B cell (primary cell): ENCODE measurements around the gene MEGF8. TPM values are rescaled to one million over a fixed set of nuclear protein-coding genes. Genes with fewer than 3 reads are reported as not detected.

Experiments
- ATAC-seq: fragments of 200-7000 bp; cut with Tn5 transposase; one replicate; pipeline ENCODE4 v1.10.0; 2021; ENCODE audit warnings: low read depth, mild to moderate bottlenecking, moderate number of reproducible peaks, moderate library complexity
- CTCF ChIA-PET: fragments of 350-600 bp; sonication (Branson Sonifier 250); formaldehyde crosslinking; loops from one replicate; lab custom pipeline; 2021; ENCODE audit warnings: antibody characterized with exemption, inconsistent platforms; lab: Charles Lee
- POLR2A ChIA-PET: fragments of 350-600 bp; sonication (Branson Sonifier 250); formaldehyde crosslinking; loops from one replicate; lab custom pipeline; 2021; ENCODE audit warnings: antibody characterized with exemption; lab: Charles Lee
- DNase-seq: peaks from one replicate; pipeline ENCODE4 v3.0.0; 2013
- H2AFZ ChIP-seq: 2 replicates; pipeline ENCODE4 v1.6.1; 2012; ENCODE audit warnings: mild to moderate bottlenecking, low read depth, low read length; ENCODE audit not compliant: insufficient read depth, poor library complexity, severe bottlenecking
- H3K27ac ChIP-seq, 2 donors: 1 replicate in 1 of 2; 2 replicates in 1 of 2; pipeline ENCODE4 v1.5.1; 2012 to 2013; ENCODE audit warnings: low read length in 2 of 2, mild to moderate bottlenecking in 2 of 2, moderate library complexity in 1 of 2
- H3K27me3 ChIP-seq, 4 experiments: fragments of 200-600 bp in 1 of 4; sonication (generic) in 1 of 4; replicated peaks in 1 of 4; 1 replicate in 2 of 4; 2 replicates in 2 of 4; pipeline versions ENCODE4 v1.6.1 to v1.7.0; 2013 to 2016; ENCODE audit warnings: low read length in 3 of 4, mild to moderate bottlenecking in 2 of 4, mixed read lengths in 1 of 4, moderate library complexity in 1 of 4; ENCODE audit not compliant: insufficient read depth in 4 of 4, control insufficient read depth in 3 of 4; ENCODE audit errors: control extremely low read depth in 1 of 4
- H3K36me3 ChIP-seq, 2 experiments: replicated peaks in 1 of 2; 1 replicate in 1 of 2; 2 replicates in 1 of 2; pipeline versions ENCODE4 v1.6.1 to v1.7.1; 2013; ENCODE audit warnings: low read length in 1 of 2; ENCODE audit not compliant: insufficient read depth in 2 of 2, control insufficient read depth in 1 of 2; ENCODE audit errors: control extremely low read depth in 1 of 2, extremely low read depth in 1 of 2
- H3K4me1 ChIP-seq, 2 donors: fragments of 200-600 bp in 1 of 2; sonication (generic) in 1 of 2; 1 replicate in 1 of 2; 2 replicates in 1 of 2; pipeline versions ENCODE4 v1.5.1 to v1.6.1; 2013 to 2017; ENCODE audit warnings: low read length in 2 of 2; ENCODE audit not compliant: control insufficient read depth in 2 of 2, insufficient read depth in 2 of 2
- H3K4me2 ChIP-seq: replicated peaks from 2 replicates; pipeline ENCODE3; 2012; ENCODE audit warnings: mild to moderate bottlenecking, low read depth, low read length; ENCODE audit not compliant: poor library complexity, severe bottlenecking
- H3K4me3 ChIP-seq, 5 experiments: fragments of 200-600 bp in 1 of 5; sonication (generic) in 1 of 5; 1 replicate in 3 of 5; 2 replicates in 2 of 5; pipeline versions ENCODE4 v1.5.1 to v1.7.0; 2011 to 2016; ENCODE audit warnings: low read length in 4 of 5, mild to moderate bottlenecking in 4 of 5, low read depth in 2 of 5, control low read depth in 1 of 5, moderate library complexity in 1 of 5; ENCODE audit not compliant: insufficient read depth in 1 of 5; ENCODE audit errors: control extremely low read depth in 1 of 5, extremely low read depth in 1 of 5
- H3K79me2 ChIP-seq: fragments of 200-600 bp; sonication (generic); one replicate; pipeline ENCODE4 v1.6.0; 2016; ENCODE audit warnings: low read length; ENCODE audit not compliant: control insufficient read depth, insufficient read depth
- H3K9ac ChIP-seq: fragments of 200-600 bp; sonication (generic); 2 replicates; pipeline ENCODE4 v1.6.1; 2017; ENCODE audit warnings: mild to moderate bottlenecking, low read length, moderate library complexity
- H3K9me3 ChIP-seq, 3 donors: one replicate each; pipeline versions ENCODE4 v1.6.1 to v1.7.1; 2013; ENCODE audit warnings: low read length in 2 of 3; ENCODE audit not compliant: control insufficient read depth in 2 of 3, insufficient read depth in 1 of 3; ENCODE audit errors: control extremely low read depth in 1 of 3
- H4K20me1 ChIP-seq: 2 replicates; pipeline ENCODE4 v1.6.0; 2012; ENCODE audit warnings: mild to moderate bottlenecking, low read length; ENCODE audit not compliant: insufficient read depth, control insufficient read depth, poor library complexity, severe bottlenecking
- H3K27ac Mint-ChIP-seq: one replicate; pipeline ENCODE4 v1.8.0; 2021; ENCODE audit warnings: mixed read lengths
- H3K27me3 Mint-ChIP-seq: one replicate; pipeline ENCODE4 v1.8.0; 2021; ENCODE audit warnings: mixed read lengths
- H3K4me1 Mint-ChIP-seq: one replicate; pipeline ENCODE4 v1.8.0; 2021; ENCODE audit warnings: mixed read lengths
- H3K4me3 Mint-ChIP-seq: one replicate; pipeline ENCODE4 v1.8.0; 2021; ENCODE audit warnings: mixed read lengths
- H3K9me3 Mint-ChIP-seq: one replicate; pipeline ENCODE4 v1.8.0; 2022; ENCODE audit warnings: mixed read lengths; ENCODE audit not compliant: insufficient read depth
- EZH2 ChIP-seq: IDR thresholded peaks from 2 replicates; pipeline ENCODE4 v1.6.1; 2012; ENCODE audit warnings: borderline replicate concordance, low read depth, mild to moderate bottlenecking, moderate library complexity, low read length; ENCODE audit not compliant: insufficient read depth, poor library complexity, severe bottlenecking
- WGBS: methylation state at CpG from one replicate; pipeline ENCODE4 v1.1.5; 2013; ENCODE audit warnings: missing lambda C conversion rate; ENCODE audit not compliant: insufficient coverage; 5-methylcytosine and 5-hydroxymethylcytosine counted together
- intact Hi-C: fragments of 100-400 bp; cut with micrococcal nuclease; formaldehyde crosslinking; loops from one replicate; pipeline ENCODE4 v1.10.0; 2022
- polyA plus RNA-seq: library from polyadenylated mRNA; depleted of rRNA; stranded (reverse); fragments of >200 nt; gene quantifications from 2 replicates; pipeline ENCODE4 v1.2.3, GENCODE V29; 2012
- total RNA-seq, 2 donors: library from RNA; stranded (reverse); fragments of 120-200 nt in 1 of 2; gene quantifications; 1 replicate in 1 of 2; 2 replicates in 1 of 2; pipeline versions ENCODE4 v1.2.3 to v1.2.4, GENCODE V29; 2013 to 2022
- TF ChIP-seq, protein P1 (sequence below): fragments of 200-600 bp; IDR thresholded peaks from one replicate; pipeline ENCODE4 v1.8.0; 2022; ENCODE audit warnings: antibody characterized with exemption, mild to moderate bottlenecking

Gene MEGF8
- total and polyA plus RNA-seq, 2 donors (not counting 1 experiment from before 2014, with no cell fraction given) = 8.2 to 26.5 TPM

DNA sequence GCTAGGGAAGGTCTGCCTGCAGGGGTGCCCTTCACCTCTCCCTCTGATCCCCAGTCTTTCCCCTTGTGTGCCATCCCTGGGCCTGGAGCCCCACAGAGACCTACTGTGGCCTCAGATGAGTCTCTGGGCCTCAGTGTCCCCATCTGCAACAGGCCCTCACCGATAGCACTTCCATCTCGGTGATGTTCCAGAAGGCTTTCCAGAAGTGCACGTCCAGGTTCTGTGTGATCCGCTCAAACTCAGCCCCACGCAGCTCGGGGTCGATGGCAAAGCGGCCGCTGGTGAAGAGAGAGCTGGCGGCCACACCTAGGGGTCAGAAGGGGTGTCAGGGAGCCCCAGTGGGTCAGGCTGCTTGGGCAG, 82.4 kb downstream of the MEGF8 start:
- ChIA-PET POLR2A (interaction anchor here (0.5 kb wide), 1 partner anchor 12 kb away, joined by 5 read pairs; no protein-coding TSS in a partner anchor), CTCF (no interaction called here)
- intact Hi-C loops = no loop called here
- Mint-ChIP-seq H3K4me3 (no peak overlapping the region), H3K27me3 (no peaks in the 10 kb centered on the region), H3K4me1 (peaks cover 3% of the 10 kb centered on the region), H3K9me3 (no peaks in the 10 kb centered on the region), H3K27ac (no peak overlapping the region)
- Histone ChIP-seq H2AFZ (no peak overlapping the region), H3K4me1 (no peaks in the 10 kb centered on the region), H3K9me3 (no peaks in the 10 kb centered on the region), H3K4me3 (no peak overlapping the region), H3K4me2 (no peak overlapping the region), H4K20me1 (peaks cover 42% of the 10 kb centered on the region), H3K79me2 (peaks cover 37% of the 10 kb centered on the region), H3K27me3 (no peaks in the 10 kb centered on the region), H3K36me3 (peaks cover 0 to 43% of the 10 kb centered on the region in 2 experiments), H3K9ac (no peak overlapping the region), H3K27ac (no peak overlapping the region)
- ATAC-seq = no peak
- WGBS = 98% methylated on average over 8 of the region's 10 CpGs
- no peak for TF ChIP-seq EZH2
- TF ChIP-seq, protein P1, sequence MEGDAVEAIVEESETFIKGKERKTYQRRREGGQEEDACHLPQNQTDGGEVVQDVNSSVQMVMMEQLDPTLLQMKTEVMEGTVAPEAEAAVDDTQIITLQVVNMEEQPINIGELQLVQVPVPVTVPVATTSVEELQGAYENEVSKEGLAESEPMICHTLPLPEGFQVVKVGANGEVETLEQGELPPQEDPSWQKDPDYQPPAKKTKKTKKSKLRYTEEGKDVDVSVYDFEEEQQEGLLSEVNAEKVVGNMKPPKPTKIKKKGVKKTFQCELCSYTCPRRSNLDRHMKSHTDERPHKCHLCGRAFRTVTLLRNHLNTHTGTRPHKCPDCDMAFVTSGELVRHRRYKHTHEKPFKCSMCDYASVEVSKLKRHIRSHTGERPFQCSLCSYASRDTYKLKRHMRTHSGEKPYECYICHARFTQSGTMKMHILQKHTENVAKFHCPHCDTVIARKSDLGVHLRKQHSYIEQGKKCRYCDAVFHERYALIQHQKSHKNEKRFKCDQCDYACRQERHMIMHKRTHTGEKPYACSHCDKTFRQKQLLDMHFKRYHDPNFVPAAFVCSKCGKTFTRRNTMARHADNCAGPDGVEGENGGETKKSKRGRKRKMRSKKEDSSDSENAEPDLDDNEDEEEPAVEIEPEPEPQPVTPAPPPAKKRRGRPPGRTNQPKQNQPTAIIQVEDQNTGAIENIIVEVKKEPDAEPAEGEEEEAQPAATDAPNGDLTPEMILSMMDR = no peak
- no peak for DNase-seq

GRCh38 chr19:42409477-42409876, 84.0 kb downstream of the MEGF8 start:
- CTCF ChIA-PET = no interaction called here
- no peak overlapping the region for H3K27ac Mint-ChIP-seq

More at GRCh38 chr19:42409477-42409876, 84.0 kb downstream of the MEGF8 start:
- Histone ChIP-seq H3K9ac (no peak overlapping the region), H3K9me3 (no peaks in the 10 kb centered on the region), H3K4me1 (no peaks in the 10 kb centered on the region), H2AFZ (no peak overlapping the region), H3K36me3 (peaks cover 0 to 50% of the 10 kb centered on the region in 2 experiments), H3K27me3 (no peaks in the 10 kb centered on the region), H4K20me1 (peaks cover 58% of the 10 kb centered on the region), H3K4me3 (no peak overlapping the region), H3K4me2 (no peak overlapping the region), H3K27ac (no peak overlapping the region), H3K79me2 (peaks cover 51% of the 10 kb centered on the region)
- Mint-ChIP-seq H3K27me3 (no peaks in the 10 kb centered on the region), H3K4me1 (peaks cover 3% of the 10 kb centered on the region), H3K9me3 (no peaks in the 10 kb centered on the region), H3K4me3 (no peak overlapping the region)
- POLR2A ChIA-PET = no interaction called here
- WGBS = 95% methylated on average over 6 of the region's 6 CpGs
- DNase-seq (no peak), ATAC-seq (no peak)
- intact Hi-C loops = no loop called here
- TF ChIP-seq, protein P1 = no peak
- TF ChIP-seq EZH2 = no peak
